GM12864 (cell line): ENCODE data around the gene SLC18B1.
"Not testable (repeated sequence)": the region's sequence is repeated elsewhere in the genome, so short reads cannot be mapped to it uniquely, and the experiment has no call there.

Experiments
- DNase-seq: peaks from one replicate; pipeline ENCODE4 v3.0.0-alpha.2; 2011; ENCODE audit warnings: low read depth
- H3K4me3 ChIP-seq: 2 replicates; pipeline ENCODE4 v1.5.1; 2011; ENCODE audit warnings: mild to moderate bottlenecking, low read depth, low read length, control low read depth
- CTCF ChIP-seq: IDR thresholded peaks from 2 replicates; pipeline ENCODE4 v1.5.1; 2011; ENCODE audit warnings: low read depth, mild to moderate bottlenecking, moderate library complexity, low read length, control low read depth, inconsistent platforms; ENCODE audit errors: missing control alignments

SLC18B1 gene

GRCh38 chr6:132785936-132786335, 12.5 kb downstream of the SLC18B1 start:
- DNase-seq: no peak
- no peak overlapping the region for H3K4me3 ChIP-seq
- no peak for TF ChIP-seq CTCF

GRCh38 chr6:132780770-132781371, 17.6 kb downstream of the SLC18B1 start:
- no peak overlapping the region for H3K4me3 ChIP-seq
- peak; percentile 23 for TF ChIP-seq CTCF
- DNase-seq: no peak

GRCh38 chr6:132777881-132778280, 20.6 kb downstream of the SLC18B1 start:
- not testable (repeated sequence) for H3K4me3 ChIP-seq, DNase-seq

- peak; percentile 69 for TF ChIP-seq CTCF
- no peak overlapping the region for H3K4me3 ChIP-seq
- DNase-seq: no peak
Measured at GRCh38 chr6:132768051-132768517, 30.4 kb downstream of the SLC18B1 start.

GRCh38 chr6:132765560-132765959, 32.9 kb downstream of the SLC18B1 start:
- no peak for TF ChIP-seq CTCF
- no peak for DNase-seq
- H3K4me3 ChIP-seq: no peak overlapping the region

- no peak for DNase-seq
- no peak overlapping the region for H3K4me3 ChIP-seq
- TF ChIP-seq CTCF: no peak
Measured at GRCh38 chr6:132764370-132764769, 34.1 kb downstream of the SLC18B1 start.

GRCh38 chr6:132763269-132763668, 35.2 kb downstream of the SLC18B1 start:
- DNase-seq: no peak
- no peak for TF ChIP-seq CTCF
- peak overlapping the region; percentile 49 for H3K4me3 ChIP-seq
